GM13977 (cell line): ENCODE results near the gene IL20.

ENCODE experiments used
- DNase-seq: peaks from one replicate; pipeline ENCODE4 v3.0.0; 2012; ENCODE audit warnings: low spot score
- CTCF ChIP-seq: IDR thresholded peaks from 2 replicates; pipeline ENCODE4 v1.5.1; 2012; ENCODE audit warnings: mild to moderate bottlenecking, control low read depth; ENCODE audit not compliant: insufficient read depth; ENCODE audit errors: extremely low read depth, missing control alignments
- in situ Hi-C: fragments of 300-500 bp; cut with MboI; formaldehyde crosslinking; loops from one replicate; pipeline ENCODE4 v1.12.0; 2022; ENCODE audit warnings: low sequenced_read_pairs, low pct_unique_long_range_greater_than_20kb, mixed read lengths, inconsistent platforms; ENCODE audit not compliant: unreplicated experiment

The IL20 gene

GRCh38 chr1:206855859-206856258 is 9.6 kb upstream of the IL20 start:
- no peak for DNase-seq
- TF ChIP-seq CTCF, result no peak
- in situ Hi-C loops, result no loop called here

- in situ Hi-C loops, result no loop called here
- TF ChIP-seq CTCF, result peak; percentile 35
- no peak for DNase-seq
Observed at GRCh38 chr1:206856674-206857464, 8.6 kb upstream of the IL20 start.

GRCh38 chr1:206859082-206859521 is 6.3 kb upstream of the IL20 start:
- in situ Hi-C loops, result no loop called here
- DNase-seq, result no peak
- no peak for TF ChIP-seq CTCF

GRCh38 chr1:206860165-206860564 is 5.3 kb upstream of the IL20 start:
- DNase-seq, result no peak
- in situ Hi-C loops, result no loop called here
- no peak for TF ChIP-seq CTCF

GRCh38 chr1:206863266-206863665 is 2.2 kb upstream of the IL20 start:
- in situ Hi-C loops, result no loop called here
- TF ChIP-seq CTCF, result no peak
- DNase-seq, result no peak

- TF ChIP-seq CTCF, result no peak
- DNase-seq, result no peak
Observed at GRCh38 chr1:206866062-206866461, 639 bp downstream of the IL20 start.

More at GRCh38 chr1:206866062-206866461, 639 bp downstream of the IL20 start:
- in situ Hi-C loops, result no loop called here
